ENCODE results near the gene CAPN5.

Gene CAPN5

DNA sequence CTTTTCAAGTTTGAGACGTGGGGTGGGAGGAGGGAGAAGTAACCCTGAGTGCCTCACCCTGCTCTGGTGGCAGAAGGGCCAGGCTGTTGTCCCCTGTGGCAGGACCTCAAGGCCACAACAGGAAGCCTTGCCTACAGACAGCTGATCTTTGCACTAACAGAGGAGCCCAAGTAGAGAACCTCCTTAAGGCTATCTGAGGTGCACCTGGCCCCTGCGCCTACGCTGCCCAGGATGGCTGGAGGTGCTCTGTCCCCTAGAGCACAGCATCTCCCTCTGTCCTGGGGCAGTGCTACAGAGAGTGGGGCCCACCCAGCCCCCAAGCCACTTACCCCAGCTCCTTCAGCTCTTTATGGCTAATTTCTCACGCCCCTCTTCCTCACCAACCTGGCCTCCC is 88.3 kb downstream of the CAPN5 start:
- no peak for DNase-seq

DNA sequence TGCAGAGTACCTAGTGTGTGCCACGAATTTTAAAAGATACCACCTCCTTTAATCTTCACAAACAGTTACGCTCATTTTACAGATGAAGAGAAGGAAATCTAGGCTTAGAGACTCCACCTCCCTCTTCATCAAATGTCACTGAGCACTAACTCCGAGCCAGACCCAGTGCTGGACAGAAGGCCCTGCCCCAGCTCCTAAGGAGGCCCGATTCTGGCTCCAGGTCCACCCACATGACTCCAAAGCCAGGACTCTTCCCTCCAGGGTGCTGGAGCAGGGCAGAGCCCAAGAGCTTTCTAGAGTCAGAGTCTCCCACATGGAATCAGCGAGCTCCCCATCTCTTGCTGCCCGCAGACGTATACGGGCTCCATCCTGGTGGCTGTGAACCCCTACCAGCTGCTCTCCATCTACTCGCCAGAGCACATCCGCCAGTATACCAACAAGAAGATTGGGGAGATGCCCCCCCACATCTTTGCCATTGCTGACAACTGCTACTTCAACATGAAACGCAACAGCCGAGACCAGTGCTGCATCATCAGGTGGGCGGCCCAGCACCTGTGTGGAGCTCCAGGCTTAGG is 88.9 kb downstream of the CAPN5 start:
- no peak for DNase-seq

DNA sequence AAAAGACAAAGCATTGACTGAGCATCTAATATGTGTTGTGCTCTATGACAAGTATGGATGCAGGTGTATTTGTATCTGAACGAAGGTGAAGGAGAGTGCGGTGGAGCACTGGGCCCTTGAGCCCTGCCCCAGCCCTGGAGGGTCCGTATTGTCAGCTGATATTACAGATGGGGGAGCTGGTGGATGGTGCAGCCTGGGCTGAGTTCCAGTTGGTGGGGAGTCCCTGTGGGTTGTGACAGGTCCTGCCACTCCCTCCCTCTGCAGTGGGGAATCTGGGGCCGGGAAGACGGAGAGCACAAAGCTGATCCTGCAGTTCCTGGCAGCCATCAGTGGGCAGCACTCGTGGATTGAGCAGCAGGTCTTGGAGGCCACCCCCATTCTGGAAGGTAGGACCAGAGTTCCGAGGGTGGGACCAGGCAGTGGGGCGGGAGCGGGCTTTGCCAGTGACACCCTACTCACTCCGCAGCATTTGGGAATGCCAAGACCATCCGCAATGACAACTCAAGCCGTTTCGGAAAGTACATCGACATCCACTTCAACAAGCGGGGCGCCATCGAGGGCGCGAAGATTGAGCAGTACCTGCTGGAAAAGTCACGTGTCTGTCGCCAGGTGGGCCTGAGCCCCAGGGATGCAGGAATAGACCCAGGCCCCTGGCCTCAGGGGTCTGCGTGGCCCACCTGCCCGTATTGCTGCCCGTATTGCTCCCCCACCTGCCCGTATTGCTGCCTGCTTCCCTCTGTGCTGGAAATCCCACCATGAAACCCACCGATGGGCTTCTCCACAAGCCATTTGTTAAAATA is 89.8 kb downstream of the CAPN5 start:
- no peak for DNase-seq

- DNase-seq: no peak
Measured at GRCh38 chr11:77158041-77158695, 91.4 kb downstream of the CAPN5 start.

DNA sequence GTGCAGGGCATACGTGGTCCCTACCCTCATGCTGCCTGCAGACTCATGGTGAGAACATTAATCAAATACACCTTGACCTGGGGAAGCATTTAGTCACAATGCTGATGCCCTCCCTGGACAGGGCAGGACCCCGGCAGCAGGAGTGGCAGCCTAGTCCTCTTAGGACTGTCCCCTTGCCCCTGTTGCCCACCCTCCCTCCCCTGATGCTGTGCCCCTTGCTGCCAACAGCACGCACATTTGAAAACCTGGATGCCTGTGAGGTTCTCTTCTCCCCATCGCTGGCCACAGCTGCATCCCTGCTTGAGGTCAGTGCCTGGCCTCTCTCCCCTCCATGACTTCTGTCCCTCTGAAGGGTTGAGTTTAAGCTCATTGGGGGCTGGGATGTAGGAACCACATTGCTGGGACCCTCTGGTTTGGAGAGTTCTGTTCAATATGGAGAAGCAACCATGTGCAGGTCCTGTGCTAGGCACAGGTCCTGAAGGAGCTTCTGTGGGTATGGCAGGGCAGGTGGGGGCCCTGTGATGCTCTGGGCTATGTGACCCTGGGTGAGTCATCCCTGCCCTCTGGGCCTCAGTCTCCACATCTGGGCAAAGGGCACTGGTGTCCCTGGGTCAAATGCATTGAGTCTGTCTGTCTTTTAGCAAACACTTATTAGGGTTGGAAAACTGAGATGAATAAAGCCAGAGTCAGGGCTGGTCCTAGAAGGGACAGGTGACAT is 92.6 kb downstream of the CAPN5 start:
- no peak for DNase-seq

- no peak for DNase-seq
Measured at GRCh38 chr11:77159937-77160495, 93.2 kb downstream of the CAPN5 start.

DNA sequence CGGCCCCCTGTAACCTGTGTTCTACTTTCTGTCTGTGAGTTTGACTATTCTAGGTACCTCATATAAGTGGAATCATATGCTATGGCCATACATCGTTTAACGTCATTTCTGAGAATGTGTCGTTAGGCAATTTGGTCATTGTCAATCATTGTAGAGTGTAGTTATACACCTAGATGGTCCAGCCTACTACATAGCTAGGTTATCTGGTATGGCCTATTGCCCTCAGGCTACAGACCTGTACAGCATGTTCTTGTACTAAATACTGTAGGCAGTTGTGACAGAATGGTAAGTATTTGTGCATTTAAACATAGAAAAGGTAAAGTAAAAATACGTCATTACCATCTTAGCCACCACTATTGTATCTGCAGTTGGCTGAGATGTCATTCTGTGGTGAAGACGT is 96.5 kb downstream of the CAPN5 start:
- DNase-seq: no peak

- DNase-seq: no peak
Measured at GRCh38 chr11:77165066-77165465, 98.3 kb downstream of the CAPN5 start.

DNA sequence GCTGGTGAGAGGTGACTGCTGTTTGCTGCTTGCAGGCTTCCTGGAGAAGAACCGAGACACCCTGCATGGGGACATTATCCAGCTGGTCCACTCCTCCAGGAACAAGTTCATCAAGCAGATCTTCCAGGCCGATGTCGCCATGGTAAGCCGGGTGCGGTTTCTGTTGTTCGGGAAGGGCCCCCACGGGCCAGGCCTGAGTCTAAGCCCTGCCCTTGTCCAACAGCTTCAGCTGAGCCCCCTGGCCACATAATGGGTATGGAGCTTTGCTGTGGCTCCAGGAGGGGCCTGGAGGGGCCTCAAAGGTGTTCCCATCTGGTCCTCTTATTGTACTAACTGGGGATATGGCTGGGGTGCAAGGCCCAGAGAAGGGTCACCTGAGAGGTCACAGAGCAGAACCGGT is 99.2 kb downstream of the CAPN5 start:
- no peak for DNase-seq

DNA sequence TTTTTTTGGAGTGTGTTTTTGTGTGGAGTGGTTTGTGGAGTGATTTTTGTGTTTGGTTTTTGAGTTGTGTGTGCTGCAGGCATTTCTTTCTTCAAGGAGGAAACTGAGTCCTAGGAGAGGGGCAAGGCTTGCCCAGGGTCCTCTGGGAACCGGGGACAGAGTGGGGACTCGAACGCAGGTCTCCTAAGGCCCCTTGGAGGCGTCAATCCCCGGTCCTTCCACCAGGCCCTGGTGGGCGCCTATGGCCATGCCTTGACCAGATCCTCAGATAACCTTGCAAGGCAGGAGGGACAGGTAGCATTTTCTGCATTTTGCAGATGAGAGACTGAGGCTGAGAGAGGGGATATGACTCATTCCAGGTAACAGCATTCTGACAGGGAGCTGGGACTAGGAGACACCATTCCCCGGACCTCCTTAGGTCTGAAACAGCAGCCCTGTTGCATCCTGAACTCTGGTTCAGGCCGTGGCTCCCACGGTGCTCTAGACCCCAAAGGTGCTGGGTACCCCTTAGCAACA is 100.4 kb downstream of the CAPN5 start:
- no peak for DNase-seq

DNA sequence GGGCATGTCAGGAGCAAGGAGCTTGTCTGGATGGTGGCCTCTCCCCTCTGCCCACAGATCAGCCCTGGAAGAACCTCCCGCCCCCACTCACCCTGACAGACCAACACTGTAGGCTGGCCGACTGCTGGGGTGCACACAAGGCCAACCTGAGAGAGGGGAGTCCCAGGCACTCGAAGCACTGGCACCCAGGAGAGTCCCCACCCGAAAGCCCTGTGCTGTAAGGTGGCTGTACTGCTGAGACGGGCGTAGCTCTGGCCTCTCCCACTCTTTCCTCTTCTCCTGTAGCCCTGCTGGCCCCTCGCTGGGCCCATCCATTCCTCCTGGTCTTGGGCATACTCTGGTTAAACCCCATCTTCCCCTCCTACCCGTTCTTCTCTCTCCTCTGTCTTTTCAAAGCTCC is 101.0 kb downstream of the CAPN5 start:
- DNase-seq: no peak

GRCh38 chr11:77170107-77170506 is 103.3 kb downstream of the CAPN5 start:
- no peak for DNase-seq

DNA sequence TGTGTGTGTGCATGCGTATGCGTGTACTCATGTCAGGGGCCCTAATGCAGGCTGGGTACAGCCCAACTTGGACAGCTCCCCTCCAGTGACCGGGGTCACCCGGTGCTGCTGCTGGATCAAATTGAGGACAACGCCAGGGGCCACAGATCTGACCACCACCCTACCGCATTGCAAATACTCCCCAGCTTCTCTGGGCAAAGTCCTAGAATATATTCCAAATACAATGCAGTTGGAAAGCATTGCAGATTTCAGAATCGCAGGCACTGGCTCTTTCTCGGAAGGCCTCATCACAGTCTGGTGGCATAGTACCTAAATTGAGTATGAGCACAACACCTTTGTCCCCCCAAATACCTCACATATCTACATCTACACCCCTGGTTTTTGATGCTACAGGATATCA is 104.5 kb downstream of the CAPN5 start:
- no peak for DNase-seq

- DNase-seq: no peak
Measured at GRCh38 chr11:77171885-77172665, 105.3 kb downstream of the CAPN5 start.

- DNase-seq: no peak
Measured at GRCh38 chr11:77172666-77172982, 105.9 kb downstream of the CAPN5 start.

GRCh38 chr11:77173494-77173893 is 106.7 kb downstream of the CAPN5 start:
- DNase-seq: no peak

DNA sequence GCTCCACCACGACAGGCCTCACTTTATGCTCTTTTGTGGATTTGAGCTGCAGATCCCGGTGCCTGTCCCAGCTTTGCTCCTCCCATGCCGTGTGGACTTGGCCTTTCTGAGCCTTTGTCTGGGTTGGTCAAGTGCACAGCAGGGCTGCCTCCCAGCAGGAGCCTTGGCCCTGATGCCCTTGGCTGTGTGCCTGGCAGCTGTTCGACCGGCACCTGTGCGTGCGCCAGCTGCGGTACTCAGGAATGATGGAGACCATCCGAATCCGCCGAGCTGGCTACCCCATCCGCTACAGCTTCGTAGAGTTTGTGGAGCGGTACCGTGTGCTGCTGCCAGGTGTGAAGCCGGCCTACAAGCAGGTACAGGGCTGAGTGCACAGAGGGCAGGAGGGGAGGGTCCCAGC is 107.8 kb downstream of the CAPN5 start:
- DNase-seq: no peak

- DNase-seq: no peak
Measured at GRCh38 chr11:77175021-77175842, 108.5 kb downstream of the CAPN5 start.

Measured in activated CD8-positive, alpha-beta memory T cell treated with anti-CD3 and anti-CD28 coated beads, Interleukin-2, amount 50 U/mL, for 4 hours (primary cell).